PC-3 (cell line): ENCODE data around the gene TNXB. TPM values are rescaled to one million over a fixed set of nuclear protein-coding genes. Genes with fewer than 3 reads are reported as not detected.
"Not testable (repeated sequence)": the region's sequence is repeated elsewhere in the genome, so short reads cannot be mapped to it uniquely, and the experiment has no call there.

Experiments used
- ATAC-seq: fragments of 200-7000 bp; cut with Tn5 transposase; 2 replicates; pipeline ENCODE4 v1.9.1; 2020; ENCODE audit warnings: mild to moderate bottlenecking, moderate library complexity
- BruUV-seq: library from RNA; stranded (reverse); fragments of 400-500 nt; replicated peaks from 2 replicates; lab custom pipeline; 2021; lab: Mats Ljungman, UMichigan
- CTCF ChIA-PET: fragments of 300-600 bp; sonication (Branson Sonifier 250); formaldehyde crosslinking; loops from one replicate; lab custom pipeline; 2022; ENCODE audit warnings: antibody characterized with exemption; lab: Charles Lee
- POLR2A ChIA-PET: fragments of 300-600 bp; sonication (Branson Sonifier 250); formaldehyde crosslinking; loops from one replicate; lab custom pipeline; 2022; ENCODE audit warnings: antibody characterized with exemption; ENCODE audit not compliant: unreplicated experiment; lab: Charles Lee
- DNase-seq: peaks from one replicate; pipeline ENCODE4 v3.0.0-alpha.2; 2015
- H2AFZ ChIP-seq: fragments of 300-600 bp; sonication (generic); 2 replicates; pipeline ENCODE4 v1.6.0; 2016; ENCODE audit warnings: antibody characterized with exemption, low read length
- H3F3A ChIP-seq: fragments of 300-600 bp; sonication (generic); one replicate; pipeline ENCODE4 v1.6.0; 2017; ENCODE audit warnings: antibody characterized with exemption, low read length, control low read depth, mild to moderate bottlenecking; ENCODE audit not compliant: unreplicated experiment
- H3K27ac ChIP-seq: fragments of 300-600 bp; sonication (generic); 2 replicates; pipeline ENCODE4 v1.5.1; 2016; ENCODE audit warnings: mild to moderate bottlenecking, low read length
- H3K27me3 ChIP-seq: fragments of 300-600 bp; sonication (generic); 2 replicates; pipeline ENCODE4 v1.6.1; 2016; ENCODE audit warnings: low read length, mixed read lengths
- H3K36me3 ChIP-seq: fragments of 300-600 bp; sonication (generic); 2 replicates; pipeline ENCODE4 v1.6.1; 2016; ENCODE audit warnings: low read depth, mixed run types, low read length, mixed read lengths
- H3K4me1 ChIP-seq: fragments of 300-600 bp; sonication (generic); 2 replicates; pipeline ENCODE4 v1.5.1; 2016; ENCODE audit warnings: low read length; ENCODE audit not compliant: insufficient read depth
- H3K4me2 ChIP-seq: fragments of 300-600 bp; sonication (generic); 2 replicates; pipeline ENCODE4 v1.6.0; 2016; ENCODE audit warnings: low read length
- H3K4me3 ChIP-seq: fragments of 300-600 bp; sonication (generic); 2 replicates; pipeline ENCODE4 v1.5.1; 2016; ENCODE audit warnings: mild to moderate bottlenecking, low read length, mixed read lengths
- H3K79me2 ChIP-seq: fragments of 300-600 bp; sonication (generic); 2 replicates; pipeline ENCODE4 v1.6.1; 2017; ENCODE audit warnings: low read length, mixed read lengths
- H3K9ac ChIP-seq: fragments of 300-600 bp; sonication (generic); 2 replicates; pipeline ENCODE4 v1.6.0; 2016; ENCODE audit warnings: mild to moderate bottlenecking, low read length
- H3K9me2 ChIP-seq: fragments of 300-600 bp; sonication (generic); replicated peaks from 2 replicates; pipeline ENCODE4 v1.6.1; 2016; ENCODE audit warnings: mixed run types, low read length, mixed read lengths
- H3K9me3 ChIP-seq: fragments of 300-600 bp; sonication (generic); 2 replicates; pipeline ENCODE4 v1.6.1; 2016; ENCODE audit warnings: low read length, mixed read lengths
- H4K20me1 ChIP-seq: fragments of 300-600 bp; sonication (generic); 2 replicates; pipeline ENCODE4 v1.6.1; 2016; ENCODE audit warnings: low read length, mixed read lengths
- intact Hi-C: fragments of 100-400 bp; cut with micrococcal nuclease; formaldehyde crosslinking; loops from 2 replicates; pipeline ENCODE4 v1.9.0; 2023
- total RNA-seq: library from RNA; depleted of rRNA; stranded (reverse); fragments of >200 nt; gene quantifications from 2 replicates; pipeline ENCODE4 v1.2.3, GENCODE V29; 2014

Gene TNXB
- total RNA-seq, 1 experiment from 2014 or later, result 2.9 TPM

- H3K9ac ChIP-seq, H3K27me3 ChIP-seq, POLR2A ChIA-PET, H2AFZ ChIP-seq, H4K20me1 ChIP-seq, intact Hi-C loops, H3K9me3 ChIP-seq, BruUV-seq, H3F3A ChIP-seq, H3K27ac ChIP-seq, CTCF ChIA-PET, H3K9me2 ChIP-seq, DNase-seq, ATAC-seq, H3K36me3 ChIP-seq, H3K4me3 ChIP-seq, H3K79me2 ChIP-seq, H3K4me2 ChIP-seq: not testable (repeated sequence)
- H3K4me1 ChIP-seq, result peaks cover 20% of the 10 kb centered on the region
These were observed 64.2 kb downstream of the TNXB start for GRCh38 chr6:32044916-32045315.

GRCh38 chr6:32043589-32044380 is 65.4 kb downstream of the TNXB start:
- H3F3A ChIP-seq, BruUV-seq, H3K27ac ChIP-seq, DNase-seq, CTCF ChIA-PET, H3K79me2 ChIP-seq, POLR2A ChIA-PET, H3K27me3 ChIP-seq, H2AFZ ChIP-seq, H3K4me2 ChIP-seq, H3K9me3 ChIP-seq, H3K9ac ChIP-seq, H4K20me1 ChIP-seq, intact Hi-C loops, H3K9me2 ChIP-seq, H3K36me3 ChIP-seq, ATAC-seq, H3K4me3 ChIP-seq: not testable (repeated sequence)
- H3K4me1 ChIP-seq, result peaks cover 20% of the 10 kb centered on the region

GRCh38 chr6:32042276-32042675 is 66.9 kb downstream of the TNXB start:
- intact Hi-C loops, H2AFZ ChIP-seq, H3K27me3 ChIP-seq, H3K27ac ChIP-seq, CTCF ChIA-PET, H3F3A ChIP-seq, H3K36me3 ChIP-seq, H3K4me2 ChIP-seq, POLR2A ChIA-PET, H3K79me2 ChIP-seq, H4K20me1 ChIP-seq, ATAC-seq, H3K9me2 ChIP-seq, BruUV-seq, H3K9me3 ChIP-seq, DNase-seq, H3K9ac ChIP-seq, H3K4me3 ChIP-seq: not testable (repeated sequence)
- H3K4me1 ChIP-seq, result peaks cover 12% of the 10 kb centered on the region

DNA sequence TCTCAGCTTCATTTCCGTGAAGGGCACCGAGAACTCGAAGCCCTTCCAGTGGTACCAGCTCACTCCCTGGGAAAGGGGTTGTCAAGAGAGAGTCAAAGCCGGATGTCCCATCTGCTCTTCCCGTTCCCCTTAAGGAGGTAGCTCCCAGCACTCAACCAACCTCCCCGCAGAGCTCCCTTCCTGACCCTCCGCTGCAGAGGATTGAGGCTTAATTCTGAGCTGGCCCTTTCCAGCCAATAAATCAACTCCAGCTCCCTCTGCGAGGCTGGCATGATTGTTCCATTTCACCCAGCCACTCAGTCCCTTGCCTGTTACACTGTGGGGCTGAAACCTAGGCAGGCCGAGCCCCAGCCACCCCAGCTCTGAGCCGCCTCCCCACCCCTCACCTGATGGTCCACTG is 67.8 kb downstream of the TNXB start:
- BruUV-seq, ATAC-seq, H3K27ac ChIP-seq, H3K4me2 ChIP-seq, H4K20me1 ChIP-seq, H3K9me2 ChIP-seq, H3K36me3 ChIP-seq, H3K27me3 ChIP-seq, H3K79me2 ChIP-seq, H3F3A ChIP-seq, H3K4me1 ChIP-seq, CTCF ChIA-PET, H3K4me3 ChIP-seq, intact Hi-C loops, H3K9me3 ChIP-seq, DNase-seq, H3K9ac ChIP-seq, POLR2A ChIA-PET, H2AFZ ChIP-seq: not testable (repeated sequence)

GRCh38 chr6:32041050-32041321 is 68.2 kb downstream of the TNXB start:
- POLR2A ChIA-PET, H3K79me2 ChIP-seq: not testable (repeated sequence)

GRCh38 chr6:32040299-32041049 is 68.7 kb downstream of the TNXB start:
- H3K27me3 ChIP-seq, ATAC-seq, BruUV-seq, POLR2A ChIA-PET, intact Hi-C loops, H3K9me3 ChIP-seq, H3K9ac ChIP-seq, H3K36me3 ChIP-seq, H3K9me2 ChIP-seq, H3F3A ChIP-seq, H2AFZ ChIP-seq, H3K4me2 ChIP-seq, H3K27ac ChIP-seq, CTCF ChIA-PET, H3K79me2 ChIP-seq, H3K4me1 ChIP-seq, DNase-seq, H4K20me1 ChIP-seq, H3K4me3 ChIP-seq: not testable (repeated sequence)

More at GRCh38 chr6:32041050-32041321, 68.2 kb downstream of the TNXB start:
- H3K36me3 ChIP-seq, CTCF ChIA-PET, H3K4me2 ChIP-seq, H2AFZ ChIP-seq, DNase-seq, BruUV-seq, H3K9me3 ChIP-seq, H4K20me1 ChIP-seq, H3K4me3 ChIP-seq, intact Hi-C loops, ATAC-seq, H3F3A ChIP-seq, H3K27ac ChIP-seq, H3K9me2 ChIP-seq, H3K9ac ChIP-seq, H3K4me1 ChIP-seq, H3K27me3 ChIP-seq: not testable (repeated sequence)
